MCF 10A (cell line): ENCODE data around the gene SEMA6B. TPM values are rescaled to one million over a fixed set of nuclear protein-coding genes. Genes with fewer than 3 reads are reported as not detected.
"Not testable (repeated sequence)": the region's sequence is repeated elsewhere in the genome, so short reads cannot be mapped to it uniquely, and the experiment has no call there.

Source experiments
- BruUV-seq: library from RNA; stranded (reverse); fragments of 400-500 nt; replicated peaks from 2 replicates; lab custom pipeline; 2021; lab: Mats Ljungman, UMichigan
- CTCF ChIA-PET: fragments of 300-600 bp; sonication (Branson Sonifier 250); formaldehyde crosslinking; extraction: SDS; loops from one replicate; lab custom pipeline; 2021; ENCODE audit warnings: antibody characterized with exemption, inconsistent platforms; lab: Yijun Ruan, JAX
- POLR2A ChIA-PET: fragments of 300-600, 350-650 bp; sonication (Branson Sonifier 250); formaldehyde crosslinking; extraction: SDS; loops from one replicate; lab custom pipeline; 2020; ENCODE audit warnings: antibody characterized with exemption, inconsistent platforms; lab: Yijun Ruan, JAX
- DNase-seq: peaks from one replicate; pipeline ENCODE4 v3.0.0-alpha.2; 2018; ENCODE audit not compliant: unreplicated experiment
- H3K27ac Mint-ChIP-seq: one replicate; pipeline ENCODE4 v1.8.0; 2022; ENCODE audit warnings: mild to moderate bottlenecking, low read depth, mixed read lengths; ENCODE audit not compliant: unreplicated experiment
- H3K27me3 Mint-ChIP-seq: one replicate; pipeline ENCODE4 v1.8.0; 2022; ENCODE audit warnings: mixed read lengths; ENCODE audit not compliant: insufficient read depth, unreplicated experiment
- H3K36me3 Mint-ChIP-seq: one replicate; pipeline ENCODE4 v1.8.0; 2022; ENCODE audit warnings: mild to moderate bottlenecking, moderate library complexity, mixed read lengths; ENCODE audit not compliant: insufficient read depth, unreplicated experiment
- H3K4me1 Mint-ChIP-seq: one replicate; pipeline ENCODE4 v1.8.0; 2022; ENCODE audit warnings: mixed read lengths; ENCODE audit not compliant: insufficient read depth, unreplicated experiment
- H3K4me3 Mint-ChIP-seq: one replicate; pipeline ENCODE4 v1.8.0; 2022; ENCODE audit warnings: mild to moderate bottlenecking, moderate library complexity, mixed read lengths; ENCODE audit not compliant: unreplicated experiment
- H3K9me3 Mint-ChIP-seq: one replicate; pipeline ENCODE4 v1.8.0; 2022; ENCODE audit warnings: mixed read lengths; ENCODE audit not compliant: unreplicated experiment
- intact Hi-C: fragments of 100-400 bp; cut with micrococcal nuclease; formaldehyde crosslinking; loops from 2 replicates; pipeline ENCODE4 v1.14.1; 2022
- total RNA-seq: library from RNA; stranded (reverse); gene quantifications from 2 replicates; pipeline ENCODE4 v1.2.3, GENCODE V29; 2022
- TF ChIP-seq, protein P1 (sequence below): fragments of 200-600 bp; IDR thresholded peaks from one replicate; pipeline ENCODE4 v1.8.0; 2022; ENCODE audit warnings: antibody characterized with exemption, mild to moderate bottlenecking; ENCODE audit not compliant: unreplicated experiment

Gene SEMA6B
- total RNA-seq, 1 experiment from 2014 or later, result 0.54 TPM

- Mint-ChIP-seq H3K4me1 (peaks cover 5% of the 10 kb centered on the region), H3K27ac (no peak overlapping the region), H3K4me3 (no peak overlapping the region), H3K27me3 (no peaks in the 10 kb centered on the region), H3K9me3 (no peaks in the 10 kb centered on the region), H3K36me3 (no peaks in the 10 kb centered on the region)
- BruUV-seq, result no TSS peak
- ChIA-PET POLR2A (interaction anchor here (0.6 to 1.0 kb wide), 3 partner anchors 64 to 244 kb away, joined by 3 to 4 read pairs (median 3); no protein-coding TSS in a partner anchor), CTCF (interaction anchor here (0.5 to 5.7 kb wide), 6 partner anchors 7 to 249 kb away, joined by 3 to 57 read pairs (median 7); partner anchors contain the start of gene SEMA6B)
- intact Hi-C loops, result no loop called here
- no peak for DNase-seq
- TF ChIP-seq, protein P1, sequence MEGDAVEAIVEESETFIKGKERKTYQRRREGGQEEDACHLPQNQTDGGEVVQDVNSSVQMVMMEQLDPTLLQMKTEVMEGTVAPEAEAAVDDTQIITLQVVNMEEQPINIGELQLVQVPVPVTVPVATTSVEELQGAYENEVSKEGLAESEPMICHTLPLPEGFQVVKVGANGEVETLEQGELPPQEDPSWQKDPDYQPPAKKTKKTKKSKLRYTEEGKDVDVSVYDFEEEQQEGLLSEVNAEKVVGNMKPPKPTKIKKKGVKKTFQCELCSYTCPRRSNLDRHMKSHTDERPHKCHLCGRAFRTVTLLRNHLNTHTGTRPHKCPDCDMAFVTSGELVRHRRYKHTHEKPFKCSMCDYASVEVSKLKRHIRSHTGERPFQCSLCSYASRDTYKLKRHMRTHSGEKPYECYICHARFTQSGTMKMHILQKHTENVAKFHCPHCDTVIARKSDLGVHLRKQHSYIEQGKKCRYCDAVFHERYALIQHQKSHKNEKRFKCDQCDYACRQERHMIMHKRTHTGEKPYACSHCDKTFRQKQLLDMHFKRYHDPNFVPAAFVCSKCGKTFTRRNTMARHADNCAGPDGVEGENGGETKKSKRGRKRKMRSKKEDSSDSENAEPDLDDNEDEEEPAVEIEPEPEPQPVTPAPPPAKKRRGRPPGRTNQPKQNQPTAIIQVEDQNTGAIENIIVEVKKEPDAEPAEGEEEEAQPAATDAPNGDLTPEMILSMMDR, result no peak
Observed at GRCh38 chr19:4568886-4569285, 9.4 kb upstream of the SEMA6B start.

GRCh38 chr19:4567584-4568071 lies 8.1 kb upstream of the SEMA6B start:
- H3K4me3 Mint-ChIP-seq, result no peak overlapping the region
- no peaks in the 10 kb centered on the region for H3K9me3 Mint-ChIP-seq
- no peak overlapping the region for H3K27ac Mint-ChIP-seq
- H3K36me3 Mint-ChIP-seq, result peaks cover 2% of the 10 kb centered on the region
- no TSS peak for BruUV-seq
- ChIA-PET POLR2A (no interaction called here), CTCF (interaction anchor here (0.5 to 5.7 kb wide), 10 partner anchors 9 to 158 kb away, joined by 3 to 57 read pairs (median 3); no protein-coding TSS in a partner anchor)
- H3K27me3 Mint-ChIP-seq, result no peaks in the 10 kb centered on the region
- peaks cover 5% of the 10 kb centered on the region for H3K4me1 Mint-ChIP-seq
- peak; percentile 63 for DNase-seq
- intact Hi-C loops, result no loop called here
- TF ChIP-seq, protein P1, result peak; percentile 87

DNA sequence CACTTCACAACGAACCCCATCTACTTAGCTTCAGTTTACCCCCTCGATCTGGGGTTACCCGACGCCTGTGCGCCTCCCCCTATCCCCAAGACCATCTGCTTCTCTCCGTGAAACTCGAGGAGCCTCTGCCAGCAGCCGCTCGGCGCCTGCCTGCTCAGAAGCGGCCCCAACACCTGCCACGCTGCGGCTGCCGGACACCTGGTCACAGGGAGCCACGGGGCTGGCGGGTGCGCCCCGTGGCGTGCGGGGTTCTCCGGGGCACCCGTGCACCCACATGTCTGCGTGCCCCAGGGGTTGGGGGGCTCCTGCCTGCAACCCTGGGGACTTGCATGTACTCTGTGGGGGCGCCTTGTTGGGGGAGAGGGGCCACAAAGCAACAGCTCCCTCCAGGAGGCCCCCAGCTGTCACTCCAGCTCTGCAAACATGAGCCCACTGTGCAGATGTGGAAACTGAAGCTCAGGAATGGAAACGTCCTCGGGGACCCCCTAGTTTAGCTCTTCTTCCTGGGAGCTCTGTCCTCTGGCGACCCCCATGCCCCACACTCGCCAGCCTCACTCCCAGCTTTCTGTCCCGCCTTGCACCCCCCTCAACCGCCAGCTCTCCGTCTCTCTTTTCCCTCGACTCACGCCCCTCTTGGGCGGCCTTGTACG lies 7.0 kb upstream of the SEMA6B start:
- Mint-ChIP-seq H3K9me3 (no peaks in the 10 kb centered on the region), H3K27ac (no peak overlapping the region), H3K4me3 (no peak overlapping the region), H3K27me3 (no peaks in the 10 kb centered on the region), H3K36me3 (peaks cover 7% of the 10 kb centered on the region), H3K4me1 (peaks cover 5% of the 10 kb centered on the region)
- no TSS peak for BruUV-seq
- TF ChIP-seq, protein P1, result no peak
- ChIA-PET POLR2A (no interaction called here), CTCF (interaction anchor here (0.6 to 5.7 kb wide), 9 partner anchors 8 to 86 kb away, joined by 3 to 57 read pairs (median 4); no protein-coding TSS in a partner anchor)
- DNase-seq, result no peak
- intact Hi-C loops, result no loop called here

- H3K36me3 Mint-ChIP-seq, DNase-seq, H3K27ac Mint-ChIP-seq, BruUV-seq, H3K27me3 Mint-ChIP-seq, intact Hi-C loops, POLR2A ChIA-PET, H3K4me3 Mint-ChIP-seq, H3K4me1 Mint-ChIP-seq, H3K9me3 Mint-ChIP-seq, CTCF ChIA-PET: not testable (repeated sequence)
Observed at GRCh38 chr19:4563562-4563961, 4.1 kb upstream of the SEMA6B start.

GRCh38 chr19:4562085-4562484 lies 2.6 kb upstream of the SEMA6B start:
- CTCF ChIA-PET, result interaction anchor here (0.8 kb wide), 1 partner anchor 15 kb away, joined by 4 read pairs; no protein-coding TSS in a partner anchor
- H3K4me3 Mint-ChIP-seq, H3K4me1 Mint-ChIP-seq, H3K27me3 Mint-ChIP-seq, DNase-seq, H3K27ac Mint-ChIP-seq, POLR2A ChIA-PET, H3K36me3 Mint-ChIP-seq, H3K9me3 Mint-ChIP-seq, BruUV-seq, intact Hi-C loops: not testable (repeated sequence)
